PFSK-1 (cell line): Measurements from ENCODE around the gene PEX1.

ENCODE experiments used
- FOXP2 ChIP-seq: optimal IDR thresholded peaks from 2 replicates; pipeline ENCODE3; 2011; ENCODE audit warnings: borderline replicate concordance, control low read depth, inconsistent platforms; ENCODE audit not compliant: insufficient read depth; ENCODE audit errors: extremely low read length, extremely low read depth
- REST ChIP-seq, 2 experiments: IDR thresholded peaks; 2 replicates each; pipeline versions ENCODE4 v1.6.1 to v1.8.0; 2011 to 2012; ENCODE audit warnings: low read depth in 2 of 2, low read length in 2 of 2, control low read depth in 1 of 2, inconsistent platforms in 1 of 2, mild to moderate bottlenecking in 1 of 2, moderate library complexity in 1 of 2; ENCODE audit not compliant: insufficient read depth in 1 of 2

DNA sequence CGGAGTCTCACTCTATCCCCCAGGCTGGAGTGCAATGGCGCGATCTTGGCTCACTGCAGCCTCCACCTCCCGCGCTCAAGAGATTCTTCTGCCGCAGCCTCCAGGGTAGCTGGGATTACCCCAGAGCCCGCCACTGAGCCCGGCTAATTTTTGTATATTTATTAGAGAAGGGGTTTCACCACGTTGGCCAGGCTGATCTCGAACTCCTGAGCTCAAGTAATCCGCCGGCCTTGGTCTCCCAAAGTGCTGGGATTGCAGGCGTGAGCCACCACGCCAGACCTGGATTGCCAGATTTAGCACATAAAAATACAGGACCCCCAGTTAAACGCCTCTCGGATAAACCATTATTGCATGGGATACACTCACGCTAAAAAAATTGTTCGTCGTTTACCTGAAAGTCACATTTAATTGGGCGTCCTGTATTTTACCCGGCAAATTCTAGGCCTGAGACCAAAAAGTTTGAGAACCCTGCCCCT, 81.4 kb downstream of the PEX1 start:
- TF ChIP-seq FOXP2 (no peak), REST (IDR thresholded peaks at IDR 0.05; ENCODE audit: insufficient read depth in 1 of 2, low read depth in 2 of 2, low read length in 2 of 2) (no peak)
